ENCODE results near the gene ZDHHC3.

DNA sequence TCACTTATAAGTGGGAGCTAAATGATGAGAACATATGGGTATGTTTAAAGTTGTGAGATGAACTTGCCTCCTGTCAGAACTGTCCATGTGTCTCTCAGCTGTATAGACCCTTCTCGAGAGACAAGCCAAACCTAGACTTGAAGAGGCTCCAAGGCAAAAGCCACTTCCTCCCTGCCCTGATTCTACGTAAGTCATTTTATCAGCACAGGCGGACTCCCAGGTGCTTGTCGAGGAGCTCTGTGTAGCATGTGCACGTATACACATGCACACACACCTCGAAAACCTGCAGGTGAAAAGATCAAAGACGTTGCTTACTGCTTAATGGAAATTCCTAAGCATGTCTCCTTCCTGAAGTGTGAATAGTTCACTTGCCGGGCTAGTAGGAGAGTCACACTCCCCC lies 44.6 kb upstream of the ZDHHC3 start:
- TF ChIP-seq, protein P1, sequence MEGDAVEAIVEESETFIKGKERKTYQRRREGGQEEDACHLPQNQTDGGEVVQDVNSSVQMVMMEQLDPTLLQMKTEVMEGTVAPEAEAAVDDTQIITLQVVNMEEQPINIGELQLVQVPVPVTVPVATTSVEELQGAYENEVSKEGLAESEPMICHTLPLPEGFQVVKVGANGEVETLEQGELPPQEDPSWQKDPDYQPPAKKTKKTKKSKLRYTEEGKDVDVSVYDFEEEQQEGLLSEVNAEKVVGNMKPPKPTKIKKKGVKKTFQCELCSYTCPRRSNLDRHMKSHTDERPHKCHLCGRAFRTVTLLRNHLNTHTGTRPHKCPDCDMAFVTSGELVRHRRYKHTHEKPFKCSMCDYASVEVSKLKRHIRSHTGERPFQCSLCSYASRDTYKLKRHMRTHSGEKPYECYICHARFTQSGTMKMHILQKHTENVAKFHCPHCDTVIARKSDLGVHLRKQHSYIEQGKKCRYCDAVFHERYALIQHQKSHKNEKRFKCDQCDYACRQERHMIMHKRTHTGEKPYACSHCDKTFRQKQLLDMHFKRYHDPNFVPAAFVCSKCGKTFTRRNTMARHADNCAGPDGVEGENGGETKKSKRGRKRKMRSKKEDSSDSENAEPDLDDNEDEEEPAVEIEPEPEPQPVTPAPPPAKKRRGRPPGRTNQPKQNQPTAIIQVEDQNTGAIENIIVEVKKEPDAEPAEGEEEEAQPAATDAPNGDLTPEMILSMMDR (conservative IDR thresholded peaks at IDR 0.05; ENCODE audit: low read depth, low read length), result no peak
- TF ChIP-seq EZH2 (IDR thresholded peaks at IDR 0.05; ENCODE audit: low read length, unreplicated experiment) (no peak), EZH2phosphoT487 (IDR thresholded peaks at IDR 0.05; ENCODE audit: borderline replicate concordance, low read length) (no peak)

Data from PC-3 (cell line).